GM19455 (cell line): ENCODE measurements around the gene GNA14.
"Not testable (repeated sequence)": the region's sequence is repeated elsewhere in the genome, so short reads cannot be mapped to it uniquely, and the experiment has no call there.

Experiments
- ATAC-seq: cut with Tn5 transposase; IDR thresholded peaks from one replicate; pipeline ENCODE4 v1.9.1; 2021; ENCODE audit not compliant: unreplicated experiment

GNA14 gene

GRCh38 chr9:77648234-77649108 is at the start of gene GNA14:
Gene GNA14 (minus strand): TSS chr9:77648322. CDS start chr9:77647793, 529 bp downstream.
- ATAC-seq, result no peak

DNA sequence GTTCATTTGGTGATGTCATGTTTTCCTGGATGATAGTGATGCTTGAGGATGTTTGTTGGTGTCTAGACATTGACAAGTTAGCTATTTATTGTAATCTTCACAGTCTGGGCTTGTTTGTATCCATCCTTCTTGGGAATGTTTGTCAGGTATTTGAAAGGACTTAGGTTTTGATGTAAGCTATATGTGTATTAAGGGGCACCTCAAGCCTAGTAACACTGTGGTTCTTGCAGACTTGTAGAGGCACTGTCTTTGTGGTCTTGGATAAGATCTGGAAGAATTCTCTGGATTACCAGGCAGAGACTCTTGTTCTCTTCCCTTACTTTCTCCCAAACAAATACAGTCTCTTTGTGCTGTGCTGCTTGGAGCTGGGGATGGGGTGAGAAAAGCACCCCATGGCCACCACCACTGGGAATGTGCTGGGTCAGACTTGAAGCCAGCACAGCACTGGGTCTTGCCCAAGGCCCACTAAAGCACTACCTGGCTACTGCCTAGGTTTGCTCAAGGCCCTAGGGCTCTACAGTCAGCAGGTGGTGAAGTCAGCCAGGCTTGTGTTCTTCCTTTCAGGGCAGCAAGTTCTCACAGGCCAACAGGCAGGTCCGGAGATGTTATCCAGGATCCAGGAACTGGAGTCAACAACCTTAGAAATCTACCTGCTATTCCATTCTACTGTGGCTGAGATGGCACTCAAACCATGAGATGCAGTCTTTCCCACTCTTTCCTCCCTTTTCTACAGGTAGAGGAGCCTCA is 49.3 kb upstream of the GNA14 start:
- no peak for ATAC-seq

DNA sequence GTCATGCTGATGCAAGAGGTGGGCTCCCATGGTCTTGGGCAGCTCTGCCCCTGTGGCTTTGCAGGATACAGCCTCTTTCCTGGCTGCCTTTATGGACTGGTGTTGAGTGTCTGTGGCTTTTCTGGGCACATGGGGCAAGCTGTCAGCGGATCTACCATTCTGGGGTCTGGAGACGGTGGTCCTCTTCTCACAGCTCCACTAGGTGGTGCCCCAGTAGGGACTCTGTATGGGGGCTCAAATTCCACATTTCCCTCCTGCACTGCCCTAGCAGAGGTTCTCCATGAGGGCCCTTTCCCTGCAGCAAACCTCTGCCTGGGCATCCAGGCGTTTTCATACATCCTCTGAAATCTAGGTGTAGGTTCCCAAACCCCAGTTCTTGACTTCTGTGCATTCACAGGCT is 42.6 kb upstream of the GNA14 start:
- ATAC-seq, result not testable (repeated sequence)

DNA sequence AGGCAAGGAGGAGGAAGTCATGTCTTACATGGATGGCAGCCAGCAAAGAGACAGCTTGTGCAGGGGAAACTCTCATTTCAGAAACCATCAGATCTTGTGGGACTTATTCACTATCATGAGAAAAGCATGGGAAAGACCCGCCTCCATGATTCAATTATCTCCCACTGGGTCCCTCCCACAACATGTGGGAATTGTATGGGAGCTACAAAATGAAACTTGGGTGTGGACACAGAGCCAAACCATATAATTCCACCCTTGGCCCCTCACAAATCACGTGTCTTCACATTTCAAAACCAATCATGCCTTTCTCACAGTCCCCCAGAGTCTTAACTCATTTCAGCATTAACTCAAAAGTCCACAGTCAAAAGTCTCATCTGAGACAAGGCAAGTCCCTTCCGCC is 42.0 kb upstream of the GNA14 start:
- not testable (repeated sequence) for ATAC-seq

GRCh38 chr9:77687737-77688136 is 39.6 kb upstream of the GNA14 start:
- ATAC-seq, result not testable (repeated sequence)

- no peak for ATAC-seq
Measured at GRCh38 chr9:77680581-77680980, 32.5 kb upstream of the GNA14 start.

DNA sequence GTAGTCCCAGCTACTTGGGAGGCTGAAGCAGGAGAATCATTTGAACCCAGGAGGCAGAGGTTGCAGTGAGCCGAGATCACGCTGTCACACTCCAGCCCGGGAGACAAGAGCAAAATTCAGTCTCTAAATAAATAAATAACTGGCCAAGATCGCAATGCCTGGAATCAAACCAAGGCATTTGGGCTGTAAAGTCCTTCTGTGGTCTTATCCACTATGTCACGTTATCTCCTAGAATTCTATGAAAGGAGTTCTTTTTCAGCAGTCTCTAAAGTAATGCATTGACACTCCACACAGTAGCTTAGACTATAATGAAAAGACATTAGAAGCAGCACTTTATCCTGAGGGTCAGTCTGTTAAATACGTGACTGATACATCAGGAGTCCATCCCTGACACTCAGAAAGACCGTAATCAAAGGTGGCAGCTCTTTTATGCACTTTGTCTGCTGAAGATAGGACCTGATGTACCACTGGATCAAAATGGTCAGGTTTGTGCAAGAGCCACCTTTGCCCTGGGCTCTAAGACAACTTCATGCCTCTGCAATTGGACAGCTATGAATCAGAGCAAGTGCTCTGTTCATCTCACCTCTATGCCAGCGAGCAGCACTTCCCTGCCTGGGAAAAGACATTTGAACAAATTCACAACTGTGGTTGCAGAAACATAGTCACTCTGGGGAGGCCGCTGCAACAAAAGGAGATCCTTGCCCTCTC is 31.7 kb upstream of the GNA14 start:
- no peak for ATAC-seq

DNA sequence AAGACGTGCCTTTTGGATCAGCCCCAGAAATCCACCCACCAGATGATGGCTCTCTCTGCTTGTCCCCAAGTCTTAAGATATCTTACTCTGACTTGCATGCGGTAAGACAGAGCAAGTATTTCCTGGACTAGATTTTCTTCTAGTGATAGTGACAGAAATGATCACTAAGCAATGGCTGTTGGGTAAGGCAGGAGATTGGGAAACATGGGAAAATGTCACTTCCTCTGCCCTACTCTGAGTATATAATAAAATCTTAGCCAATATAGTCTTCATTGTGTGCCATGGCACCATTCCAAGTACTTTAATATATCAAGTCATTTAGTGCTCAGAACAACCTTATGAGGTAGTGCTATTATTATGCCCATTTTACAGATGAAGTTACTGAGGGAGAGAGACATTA is 31.0 kb upstream of the GNA14 start:
- no peak for ATAC-seq

DNA sequence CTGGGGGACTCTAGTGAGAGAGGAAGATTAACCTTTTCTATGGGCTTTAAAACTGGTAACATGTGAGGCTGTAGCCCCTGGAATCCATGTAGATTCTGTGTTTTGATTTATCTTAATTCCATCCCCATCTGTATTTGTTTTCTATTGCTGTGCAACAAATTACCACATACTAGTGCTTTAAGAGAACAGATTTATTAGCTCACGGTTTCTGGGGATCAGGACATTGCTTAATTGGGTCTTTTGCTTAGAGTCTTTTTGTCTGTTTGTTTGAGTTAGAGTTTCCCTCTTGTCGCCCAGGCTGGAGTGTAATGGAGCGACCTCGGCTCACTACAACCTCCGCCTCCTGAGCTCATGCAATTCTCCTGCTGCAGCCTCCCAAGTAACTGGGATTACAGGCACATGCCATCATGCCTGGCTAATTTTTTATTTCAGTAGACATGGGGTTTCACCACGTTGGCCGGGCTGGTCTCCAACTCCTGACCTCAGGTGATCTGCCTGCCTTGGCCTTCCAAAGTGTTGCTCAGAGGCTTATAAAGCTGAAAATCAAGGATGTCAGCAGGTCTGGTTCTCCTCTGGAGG is 29.9 kb upstream of the GNA14 start:
- no peak for ATAC-seq

GRCh38 chr9:77677397-77677796 is 29.3 kb upstream of the GNA14 start:
- ATAC-seq, result no peak

DNA sequence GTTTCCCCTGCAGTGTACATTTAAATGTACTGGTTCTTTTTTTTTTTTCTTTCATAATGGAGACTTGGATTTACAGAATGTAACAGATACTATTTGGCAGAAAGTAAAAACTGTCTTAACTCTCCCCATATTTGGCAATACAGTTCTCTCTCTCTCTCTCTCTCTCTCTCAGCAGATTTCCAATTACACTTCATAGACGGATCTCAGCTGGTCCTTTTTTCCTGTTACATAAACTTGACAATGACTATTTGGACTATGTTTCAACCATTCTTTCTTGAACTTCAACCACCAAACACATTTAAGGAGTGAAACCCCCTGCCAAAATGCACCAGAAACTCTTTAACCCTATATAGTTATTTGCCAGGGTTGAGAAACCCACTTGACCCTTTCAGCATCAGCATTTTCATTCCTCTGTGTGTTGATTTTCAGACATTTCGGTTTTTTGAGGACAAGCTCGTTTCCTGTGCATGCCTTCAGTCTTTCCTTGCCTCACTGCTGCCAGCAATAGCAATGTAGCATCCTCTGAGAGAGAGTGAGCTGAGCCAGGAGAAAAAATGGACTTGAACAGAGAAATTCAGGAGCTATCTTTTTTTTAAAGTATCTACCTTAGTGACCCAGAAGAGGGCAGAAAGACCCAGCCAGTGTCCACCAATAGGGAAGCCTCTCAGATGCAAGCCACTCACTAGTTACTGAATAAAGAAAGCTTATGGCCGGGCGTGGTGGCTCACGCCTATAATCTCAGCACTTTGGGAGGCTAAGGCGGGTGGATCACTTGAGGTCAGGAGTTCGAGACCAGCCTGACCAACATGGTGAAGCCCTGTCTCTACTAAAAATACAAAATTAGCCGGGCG is 26.0 kb upstream of the GNA14 start:
- ATAC-seq, result no peak

DNA sequence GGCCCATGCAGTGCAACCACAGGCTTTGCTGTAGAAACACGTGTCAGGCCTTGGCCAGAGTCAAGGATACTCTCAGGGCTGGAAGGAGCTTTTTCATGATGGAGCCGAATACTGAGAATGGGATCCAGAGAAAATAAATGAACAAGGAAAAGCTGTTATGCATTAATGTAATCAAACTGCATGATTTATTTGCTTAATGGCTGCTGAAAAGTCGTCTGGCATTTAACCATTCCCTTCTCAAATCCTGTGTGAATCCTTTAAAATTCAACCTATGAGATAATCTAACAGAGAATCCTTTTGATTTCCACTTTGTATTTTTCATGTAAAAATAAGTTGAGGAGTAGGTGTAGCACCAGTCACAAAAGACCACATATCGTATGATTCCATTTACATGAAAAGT is 24.1 kb upstream of the GNA14 start:
- ATAC-seq, result no peak

DNA sequence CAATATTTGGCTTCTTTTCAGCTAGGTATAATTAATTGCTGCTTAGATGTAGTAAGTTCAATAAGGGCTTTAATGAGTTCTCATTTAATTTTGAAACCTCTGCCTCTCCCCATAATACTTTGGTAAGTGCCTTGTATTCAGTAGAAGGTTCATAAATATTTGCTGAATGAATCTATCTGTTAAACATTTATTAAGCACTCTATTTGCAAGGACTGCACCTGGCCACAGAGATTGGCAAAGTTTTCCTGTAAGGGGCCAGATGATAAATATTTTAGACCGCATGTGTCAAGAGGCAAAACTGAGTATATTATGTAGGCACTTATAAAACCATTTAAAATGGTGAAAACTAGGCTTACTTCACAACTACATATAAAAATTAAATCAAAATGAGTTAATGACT is 19.0 kb upstream of the GNA14 start:
- ATAC-seq, result no peak

DNA sequence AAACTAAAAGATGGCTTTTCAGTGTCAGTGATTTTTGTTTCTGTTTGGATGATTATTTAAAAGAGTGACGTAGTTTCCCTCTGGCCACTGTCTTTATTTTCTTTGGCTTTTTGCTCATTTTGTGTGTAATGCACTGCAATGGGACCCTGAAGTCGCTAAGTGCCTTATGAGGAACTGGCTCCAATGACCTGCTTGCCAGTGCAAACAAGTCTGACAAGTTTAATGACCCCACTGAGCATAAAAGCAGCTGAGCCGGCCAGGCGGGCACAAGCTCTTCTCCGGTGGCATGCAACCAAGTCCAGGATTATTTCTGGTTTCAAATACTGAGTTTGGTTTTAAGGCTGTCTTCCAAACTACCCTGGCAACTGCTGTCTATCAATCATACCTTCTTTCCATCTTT is 15.6 kb upstream of the GNA14 start:
- ATAC-seq, result no peak

DNA sequence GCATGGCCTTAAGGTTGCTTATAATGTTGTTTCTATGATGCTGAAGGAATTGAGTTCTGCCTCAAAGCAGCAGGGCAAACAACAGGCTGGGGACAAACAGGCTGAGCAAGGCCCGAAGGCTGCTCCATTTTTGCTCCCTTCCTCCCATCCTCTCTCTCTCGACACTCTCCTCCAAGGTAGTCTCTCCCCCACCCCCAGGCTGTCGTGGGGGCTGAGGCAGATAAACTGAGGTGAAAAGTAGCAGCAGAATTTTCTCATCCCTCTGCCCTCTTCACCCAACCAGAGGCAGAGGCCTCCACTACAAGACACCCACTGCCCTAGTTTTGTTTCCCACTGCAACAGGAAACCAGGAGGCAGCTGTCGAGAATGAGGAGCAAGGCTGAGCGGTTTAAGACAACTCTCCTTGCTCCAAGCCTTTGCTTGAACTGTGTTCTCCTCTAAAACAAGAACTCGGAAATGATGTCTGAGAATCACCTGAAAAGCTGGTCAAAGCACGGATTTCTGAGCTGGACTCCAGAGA is 13.5 kb upstream of the GNA14 start:
- ATAC-seq, result no peak

DNA sequence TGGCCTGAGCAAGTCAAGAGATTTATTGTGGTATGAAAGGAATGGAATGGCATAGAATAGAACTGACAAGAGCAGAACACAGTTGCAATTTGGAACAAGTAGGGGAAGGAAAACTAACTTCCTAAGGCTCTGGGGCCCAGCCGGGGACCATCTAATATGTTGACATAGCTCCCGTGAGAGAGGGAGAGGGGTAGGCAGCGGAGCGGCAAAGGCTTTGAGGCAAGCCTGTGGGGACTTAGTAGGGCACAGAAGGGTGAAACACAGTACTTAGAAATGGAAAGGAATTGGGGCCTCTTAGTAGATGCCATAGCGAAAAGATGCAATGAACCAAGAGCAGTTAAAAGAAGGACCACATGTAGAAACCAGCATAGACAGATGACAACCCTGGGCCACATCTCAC is 11.8 kb upstream of the GNA14 start:
- no peak for ATAC-seq

DNA sequence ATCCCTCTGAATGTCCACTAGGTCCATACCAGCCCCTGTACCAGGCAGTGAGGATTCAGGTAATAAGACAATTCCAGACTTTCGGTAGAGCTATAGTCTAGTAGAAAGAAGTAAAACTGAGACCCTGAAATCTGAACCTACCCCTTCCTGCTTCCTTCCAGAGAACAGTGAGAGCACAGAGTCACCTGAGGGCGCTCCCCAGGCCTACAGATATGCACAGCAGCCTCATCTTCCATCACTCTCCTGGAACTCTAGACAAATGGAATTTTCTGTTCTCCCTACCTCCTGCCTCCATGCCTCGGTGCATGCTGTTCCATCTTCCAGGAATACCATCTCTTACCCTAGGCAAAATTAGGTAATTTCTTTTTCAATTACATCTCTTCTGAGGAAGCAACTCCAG is 3.1 kb upstream of the GNA14 start:
- ATAC-seq, result no peak

DNA sequence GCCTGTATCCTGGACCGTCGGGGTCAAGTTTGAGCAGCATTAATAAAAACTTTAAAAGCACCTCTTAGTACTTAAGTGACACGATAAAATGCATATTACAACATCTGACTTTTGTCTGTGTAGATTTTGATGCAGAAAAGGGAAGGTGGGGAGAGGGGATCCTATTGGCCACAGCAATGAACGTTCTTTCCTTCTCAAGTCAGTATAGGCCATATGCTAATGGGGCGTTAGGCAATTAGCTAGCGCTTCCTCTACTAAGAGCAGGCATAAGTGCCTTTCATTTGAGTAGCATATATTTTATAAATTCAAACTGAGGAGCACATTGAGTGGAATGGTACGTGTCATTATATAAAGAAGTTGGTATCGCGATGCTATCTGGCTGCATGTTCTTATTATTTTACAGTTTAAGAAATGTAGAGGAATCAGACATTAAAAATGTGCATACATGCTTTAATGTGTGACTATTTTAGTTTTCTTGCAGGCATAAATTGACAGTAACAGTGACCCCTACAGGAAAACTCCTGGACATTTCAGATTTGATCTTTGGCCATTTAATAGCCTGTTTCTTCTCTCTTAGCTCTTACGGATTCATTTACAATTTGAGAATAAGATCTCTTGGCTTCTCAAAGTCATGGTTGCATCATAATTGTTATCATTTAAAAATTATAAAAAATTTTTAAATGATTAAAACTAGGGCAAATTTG is 1.1 kb upstream of the GNA14 start:
- ATAC-seq, result no peak
